HepG2 (cell line): ENCODE data around the gene ODAD4. TPM values are rescaled to one million over a fixed set of nuclear protein-coding genes. Genes with fewer than 3 reads are reported as not detected.

Source experiments
- CCAR2 ChIP-seq: fragments of 200-400 bp; formaldehyde crosslinking; optimal IDR thresholded peaks from 2 replicates; pipeline ENCODE3; 2018; ENCODE audit warnings: low read depth, mild to moderate bottlenecking, low read length, moderate library complexity
- ELK4 ChIP-seq: sonication (generic); formaldehyde crosslinking; IDR thresholded peaks from 2 replicates; pipeline ENCODE4 v1.9.0; 2021; ENCODE audit warnings: missing genetic modification reagents, borderline replicate concordance
- FOXK2 ChIP-seq: fragments of 450-650 bp; IDR thresholded peaks from 2 replicates; pipeline ENCODE4 v1.6.1; 2016
- GLI4 ChIP-seq: sonication (generic); formaldehyde crosslinking; IDR thresholded peaks from 2 replicates; pipeline ENCODE4 v1.5.1; 2020; ENCODE audit warnings: missing genetic modification reagents, mild to moderate bottlenecking, moderate library complexity, borderline replicate concordance
- GZF1 ChIP-seq: sonication (generic); formaldehyde crosslinking; IDR thresholded peaks from 2 replicates; pipeline ENCODE4 v1.5.1; 2020; ENCODE audit warnings: mild to moderate bottlenecking, missing genetic modification reagents
- ISL2 ChIP-seq: sonication (generic); formaldehyde crosslinking; IDR thresholded peaks from 2 replicates; pipeline ENCODE4 v1.5.0; 2020; ENCODE audit warnings: missing genetic modification reagents
- MEIS1 ChIP-seq: sonication (generic); formaldehyde crosslinking; IDR thresholded peaks from 2 replicates; pipeline ENCODE4 v1.9.0; 2021; ENCODE audit warnings: mild to moderate bottlenecking, missing genetic modification reagents, moderate library complexity, borderline replicate concordance
- MTF1 ChIP-seq: sonication (generic); formaldehyde crosslinking; IDR thresholded peaks from 2 replicates; pipeline ENCODE4 v1.5.0; 2020; ENCODE audit warnings: missing genetic modification reagents
- NCOA2 ChIP-seq: sonication (generic); formaldehyde crosslinking; IDR thresholded peaks from 2 replicates; pipeline ENCODE4 v1.8.0; 2022; ENCODE audit warnings: inconsistent platforms
- NR3C1 ChIP-seq: sonication (generic); formaldehyde crosslinking; IDR thresholded peaks from 2 replicates; pipeline ENCODE4 v1.4.0; 2020; ENCODE audit warnings: missing genetic modification reagents
- SIN3A ChIP-seq: IDR thresholded peaks from 2 replicates; pipeline ENCODE4 v1.6.1; 2011; ENCODE audit warnings: low read depth, mild to moderate bottlenecking, control low read depth, low read length, borderline replicate concordance
- TAF15 ChIP-seq: fragments of 200-400 bp; formaldehyde crosslinking; IDR thresholded peaks from one replicate; pipeline ENCODE4 v1.6.1; 2018; ENCODE audit warnings: mild to moderate bottlenecking, low read depth, low read length; ENCODE audit not compliant: poor library complexity, severe bottlenecking
- U2AF2 ChIP-seq: fragments of 200-400 bp; formaldehyde crosslinking; IDR thresholded peaks from 2 replicates; pipeline ENCODE4 v1.6.1; 2017; ENCODE audit warnings: low read depth, mild to moderate bottlenecking, low read length
- ZBTB21 ChIP-seq: sonication (generic); formaldehyde crosslinking; IDR thresholded peaks from 2 replicates; pipeline ENCODE4 v1.4.0; 2020; ENCODE audit warnings: missing genetic modification reagents
- ZBTB25 ChIP-seq: IDR thresholded peaks from 2 replicates; pipeline ENCODE4 v1.6.1; 2018; ENCODE audit warnings: missing genetic modification reagents
- ZNF17 ChIP-seq: sonication (generic); formaldehyde crosslinking; IDR thresholded peaks from 2 replicates; pipeline ENCODE4 v1.5.0; 2020; ENCODE audit warnings: mild to moderate bottlenecking, missing genetic modification reagents
- ZNF225 ChIP-seq: sonication (generic); formaldehyde crosslinking; IDR thresholded peaks from 2 replicates; pipeline ENCODE4 v1.4.0; 2020; ENCODE audit warnings: mild to moderate bottlenecking, missing genetic modification reagents
- ZNF367 ChIP-seq: sonication (generic); formaldehyde crosslinking; IDR thresholded peaks from 2 replicates; pipeline ENCODE4 v1.4.0; 2020; ENCODE audit warnings: missing genetic modification reagents, borderline replicate concordance
- ZNF484 ChIP-seq: sonication (generic); formaldehyde crosslinking; IDR thresholded peaks from 2 replicates; pipeline ENCODE4 v1.5.1; 2020; ENCODE audit warnings: mild to moderate bottlenecking, low read depth, missing genetic modification reagents, borderline replicate concordance
- ZNF75D ChIP-seq: sonication (generic); formaldehyde crosslinking; IDR thresholded peaks from 2 replicates; pipeline ENCODE4 v1.8.1; 2023; ENCODE audit warnings: missing genetic modification reagents, mild to moderate bottlenecking, borderline replicate concordance
- ZNF790 ChIP-seq: sonication (generic); formaldehyde crosslinking; IDR thresholded peaks from 2 replicates; pipeline ENCODE4 v1.8.0; 2022; ENCODE audit warnings: missing genetic modification reagents, mild to moderate bottlenecking, borderline replicate concordance
- ZSCAN9 ChIP-seq: IDR thresholded peaks from 2 replicates; pipeline ENCODE4 v1.6.1; 2016; ENCODE audit warnings: borderline replicate concordance
- polyA plus RNA-seq, 8 experiments: library from polyadenylated mRNA; depleted of rRNA in 3 of 8; stranded (reverse) in 7 of 8; unstranded in 1 of 8; fragments of >200 nt; fragmentation: Illumina TruSeq in 4 of 8; extraction: Trizol in 4 of 8; gene quantifications; 2 replicates each; pipeline versions ENCODE4 v1.2.1 to v1.2.3, GENCODE V29; 2011 to 2016; ENCODE audit warnings: low read depth in 4 of 8, missing spikeins in 1 of 8, mixed read lengths in 1 of 8; ENCODE audit not compliant: insufficient read depth in 1 of 8
- total RNA-seq, 5 experiments: library from RNA; depleted of rRNA; stranded (reverse); fragments of >200 nt; fragmentation: Illumina TruSeq; extraction: Trizol; gene quantifications; 2 replicates each; pipeline ENCODE4 v1.2.3, GENCODE V29; 2016; ENCODE audit warnings: low read depth in 1 of 5
- TF ChIP-seq, protein P1 (sequence below): sonication (generic); formaldehyde crosslinking; IDR thresholded peaks from 2 replicates; pipeline ENCODE4 v1.9.0; 2021; ENCODE audit warnings: missing genetic modification reagents, mild to moderate bottlenecking, borderline replicate concordance
- TF ChIP-seq, protein P2 (sequence below): conservative IDR thresholded peaks from 2 replicates; pipeline ENCODE4 v1.6.1; 2018; ENCODE audit warnings: missing genetic modification reagents
- TF ChIP-seq, protein P3 (sequence below): sonication (generic); formaldehyde crosslinking; IDR thresholded peaks from 2 replicates; pipeline ENCODE4 v1.8.0; 2022; ENCODE audit warnings: mild to moderate bottlenecking, missing genetic modification reagents

ODAD4 gene
- total and polyA plus RNA-seq, 2 of the 13 experiments (the other 11 are each of a cell fraction or from before 2014, with no cell fraction given), result 0.48 to 0.53 TPM

- TF ChIP-seq MEIS1 (CRISPR knock-in tag) (peak; percentile 77), GLI4 (peak; percentile 92; the same call in 1 of the 2 replicates), CCAR2 (no peak), MTF1 (CRISPR knock-in tag) (no peak), ZNF225 (CRISPR knock-in tag) (no peak), GZF1 (CRISPR knock-in tag) (no peak), NCOA2 (CRISPR knock-in tag) (peak; percentile 42), ZNF484 (CRISPR knock-in tag) (no peak; the same call in 1 of the 2 replicates), ZNF17 (CRISPR knock-in tag) (no peak), FOXK2 (no peak), TAF15 (no peak), ZBTB21 (no peak), ZSCAN9 (CRISPR knock-in tag) (no peak), U2AF2 (no peak), NR3C1 (CRISPR knock-in tag) (no peak), ZNF75D (CRISPR knock-in tag) (peak; percentile 26; the same call in 1 of the 2 replicates), ELK4 (CRISPR knock-in tag) (no peak), ISL2 (CRISPR knock-in tag) (peak; percentile 59; the same call in 1 of the 2 replicates), ZBTB25 (CRISPR knock-in tag) (peak; percentile 71; the same call in 1 of the 2 replicates), ZNF790 (peak; percentile 55; the same call in 1 of the 2 replicates), SIN3A (peak; percentile 84; the same call in 1 of the 2 replicates), ZNF367 (CRISPR knock-in tag) (peak; percentile 14; the same call in 1 of the 2 replicates)
- TF ChIP-seq, protein P1, sequence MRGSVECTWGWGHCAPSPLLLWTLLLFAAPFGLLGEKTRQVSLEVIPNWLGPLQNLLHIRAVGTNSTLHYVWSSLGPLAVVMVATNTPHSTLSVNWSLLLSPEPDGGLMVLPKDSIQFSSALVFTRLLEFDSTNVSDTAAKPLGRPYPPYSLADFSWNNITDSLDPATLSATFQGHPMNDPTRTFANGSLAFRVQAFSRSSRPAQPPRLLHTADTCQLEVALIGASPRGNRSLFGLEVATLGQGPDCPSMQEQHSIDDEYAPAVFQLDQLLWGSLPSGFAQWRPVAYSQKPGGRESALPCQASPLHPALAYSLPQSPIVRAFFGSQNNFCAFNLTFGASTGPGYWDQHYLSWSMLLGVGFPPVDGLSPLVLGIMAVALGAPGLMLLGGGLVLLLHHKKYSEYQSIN (CRISPR knock-in tag), result no peak
- TF ChIP-seq, protein P2, sequence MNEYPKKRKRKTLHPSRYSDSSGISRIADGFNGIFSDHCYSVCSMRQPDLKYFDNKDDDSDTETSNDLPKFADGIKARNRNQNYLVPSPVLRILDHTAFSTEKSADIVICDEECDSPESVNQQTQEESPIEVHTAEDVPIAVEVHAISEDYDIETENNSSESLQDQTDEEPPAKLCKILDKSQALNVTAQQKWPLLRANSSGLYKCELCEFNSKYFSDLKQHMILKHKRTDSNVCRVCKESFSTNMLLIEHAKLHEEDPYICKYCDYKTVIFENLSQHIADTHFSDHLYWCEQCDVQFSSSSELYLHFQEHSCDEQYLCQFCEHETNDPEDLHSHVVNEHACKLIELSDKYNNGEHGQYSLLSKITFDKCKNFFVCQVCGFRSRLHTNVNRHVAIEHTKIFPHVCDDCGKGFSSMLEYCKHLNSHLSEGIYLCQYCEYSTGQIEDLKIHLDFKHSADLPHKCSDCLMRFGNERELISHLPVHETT (CRISPR knock-in tag), result peak; percentile 79
- TF ChIP-seq, protein P3, sequence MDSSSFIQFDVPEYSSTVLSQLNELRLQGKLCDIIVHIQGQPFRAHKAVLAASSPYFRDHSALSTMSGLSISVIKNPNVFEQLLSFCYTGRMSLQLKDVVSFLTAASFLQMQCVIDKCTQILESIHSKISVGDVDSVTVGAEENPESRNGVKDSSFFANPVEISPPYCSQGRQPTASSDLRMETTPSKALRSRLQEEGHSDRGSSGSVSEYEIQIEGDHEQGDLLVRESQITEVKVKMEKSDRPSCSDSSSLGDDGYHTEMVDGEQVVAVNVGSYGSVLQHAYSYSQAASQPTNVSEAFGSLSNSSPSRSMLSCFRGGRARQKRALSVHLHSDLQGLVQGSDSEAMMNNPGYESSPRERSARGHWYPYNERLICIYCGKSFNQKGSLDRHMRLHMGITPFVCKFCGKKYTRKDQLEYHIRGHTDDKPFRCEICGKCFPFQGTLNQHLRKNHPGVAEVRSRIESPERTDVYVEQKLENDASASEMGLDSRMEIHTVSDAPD (CRISPR knock-in tag), result 0 out of 2 replicates have a peak, but pooled peaks have one; percentile 65
Observed at GRCh38 chr17:41966463-41967140, 36.2 kb downstream of the ODAD4 start, which contains the start of gene CNP (continued).
